ENCODE results near the gene POLR2J.

Gene POLR2J

GRCh38 chr7:102464577-102465280 lies 14.0 kb downstream of the POLR2J start, which contains the start of the genes ALKBH4 and LRWD1 (continued):
- TF ChIP-seq ZNF530 (tag by site-specific recombination; IDR thresholded peaks at IDR 0.05; ENCODE audit: low read depth) (no peak), ZNF510 (tag by site-specific recombination; IDR thresholded peaks at IDR 0.05; ENCODE audit: insufficient replicate concordance) (no peak), ZBTB6 (tag by site-specific recombination; IDR thresholded peaks at IDR 0.05) (peak; percentile 87), ZSCAN18 (tag by site-specific recombination; IDR thresholded peaks at IDR 0.05) (no peak), ZNF391 (tag by site-specific recombination; IDR thresholded peaks at IDR 0.05; ENCODE audit: borderline replicate concordance, low read depth) (peak; percentile 22), ZNF16 (tag by site-specific recombination; IDR thresholded peaks at IDR 0.05; ENCODE audit: low read depth) (no peak), ZNF48 (tag by site-specific recombination; IDR thresholded peaks at IDR 0.05) (no peak), ZNF513 (tag by site-specific recombination; IDR thresholded peaks at IDR 0.05) (no peak), CTCF (tag by site-specific recombination; IDR thresholded peaks at IDR 0.05) (peak; percentile 90), ZNF140 (tag by site-specific recombination; IDR thresholded peaks at IDR 0.05) (no peak), PRDM1 (tag by site-specific recombination; IDR thresholded peaks at IDR 0.05) (no peak), ZBTB11 (tag by site-specific recombination; conservative IDR thresholded peaks at IDR 0.05; ENCODE audit: low read depth) (peak; percentile 75), ZSCAN30 (tag by site-specific recombination; IDR thresholded peaks at IDR 0.05) (peak; percentile 56), ZNF707 (tag by site-specific recombination; IDR thresholded peaks at IDR 0.05) (no peak), ZNF629 (tag by site-specific recombination; IDR thresholded peaks at IDR 0.05) (0 out of 2 replicates have a peak, but pooled peaks have one; percentile 24), ZNF501 (tag by site-specific recombination; IDR thresholded peaks at IDR 0.05) (peak; percentile 58), ZNF311 (tag by site-specific recombination; IDR thresholded peaks at IDR 0.05; ENCODE audit: borderline replicate concordance) (no peak), PBX3 (CRISPR knock-in tag; IDR thresholded peaks at IDR 0.05) (0 out of 2 replicates have a peak, but pooled peaks have one; percentile 28), KLF10 (tag by site-specific recombination; IDR thresholded peaks at IDR 0.05) (peak; percentile 79; the same call in 1 of the 2 replicates), ZNF175 (tag by site-specific recombination; IDR thresholded peaks at IDR 0.05) (no peak), TSHZ1 (tag by site-specific recombination; IDR thresholded peaks at IDR 0.05; ENCODE audit: borderline replicate concordance) (no peak), ZNF747 (tag by site-specific recombination; IDR thresholded peaks at IDR 0.05) (no peak), ZNF791 (tag by site-specific recombination; IDR thresholded peaks at IDR 0.05) (no peak), KLF1 (tag by site-specific recombination; IDR thresholded peaks at IDR 0.05) (peak; percentile 39; the same call in 1 of the 2 replicates), ZNF184 (tag by site-specific recombination; IDR thresholded peaks at IDR 0.05) (no peak)

Measured in HEK293 (cell line).